ENCODE results near the gene SND1.
A peak's percentile ranks its signal among the peaks of the same experiment; 100 is the strongest.

SND1 gene

GRCh38 chr7:128110641-128111364 is 458.8 kb downstream of the SND1 start:
- Histone ChIP-seq H3K27me3 (ENCODE audit: insufficient read depth, low read depth, severe bottlenecking) (no peaks in the 10 kb centered on the region), H3K36me3 (no peaks in the 10 kb centered on the region), H3K4me3 (ENCODE audit: low read depth, low read length) (no peak overlapping the region), H3K9me3 (ENCODE audit: severe bottlenecking) (peaks cover 4% of the 10 kb centered on the region), H3K27ac (no peak overlapping the region)
- DNase-seq, result no peak
- no peak for TF ChIP-seq CTCF (IDR thresholded peaks at IDR 0.05; ENCODE audit: low read depth, low read length)

- Histone ChIP-seq H3K36me3 (no peaks in the 10 kb centered on the region), H3K27me3 (ENCODE audit: insufficient read depth, low read depth, severe bottlenecking) (no peaks in the 10 kb centered on the region), H3K27ac (no peak overlapping the region), H3K9me3 (ENCODE audit: severe bottlenecking) (peaks cover 4% of the 10 kb centered on the region), H3K4me3 (ENCODE audit: low read depth, low read length) (no peak overlapping the region)
- DNase-seq, result no peak
- no peak for TF ChIP-seq CTCF (IDR thresholded peaks at IDR 0.05; ENCODE audit: low read depth, low read length)
Observed at GRCh38 chr7:128112018-128112780, 460.2 kb downstream of the SND1 start.

- Histone ChIP-seq H3K27me3 (ENCODE audit: insufficient read depth, low read depth, severe bottlenecking) (no peaks in the 10 kb centered on the region), H3K9me3 (ENCODE audit: severe bottlenecking) (peaks cover 4% of the 10 kb centered on the region), H3K27ac (0 out of 2 replicates have a peak overlapping the region, but pooled peaks have one; percentile 9), H3K36me3 (no peaks in the 10 kb centered on the region), H3K4me3 (ENCODE audit: low read depth, low read length) (no peak overlapping the region)
- no peak for DNase-seq
- no peak for TF ChIP-seq CTCF (IDR thresholded peaks at IDR 0.05; ENCODE audit: low read depth, low read length)
Observed at GRCh38 chr7:128112781-128113221, 460.8 kb downstream of the SND1 start.

- no peak for TF ChIP-seq CTCF (IDR thresholded peaks at IDR 0.05; ENCODE audit: low read depth, low read length)
- H3K4me3 ChIP-seq (ENCODE audit: low read depth, low read length), result no peak overlapping the region
Observed at GRCh38 chr7:128113839-128114238, 461.8 kb downstream of the SND1 start.

GRCh38 chr7:128114806-128115205 is 462.8 kb downstream of the SND1 start:
- peaks cover 7% of the 10 kb centered on the region for H3K9me3 ChIP-seq (ENCODE audit: severe bottlenecking)
- H3K4me3 ChIP-seq (ENCODE audit: low read depth, low read length), result no peak overlapping the region
- no peak overlapping the region; the same call in 1 of the 2 replicates for H3K27ac ChIP-seq
- no peak for TF ChIP-seq CTCF (IDR thresholded peaks at IDR 0.05; ENCODE audit: low read depth, low read length)
- no peaks in the 10 kb centered on the region for H3K27me3 ChIP-seq (ENCODE audit: insufficient read depth, low read depth, severe bottlenecking)
- no peak for DNase-seq
- no peaks in the 10 kb centered on the region for H3K36me3 ChIP-seq

More at GRCh38 chr7:128113839-128114238, 461.8 kb downstream of the SND1 start:
- no peak overlapping the region for H3K27ac ChIP-seq
- no peaks in the 10 kb centered on the region for H3K27me3 ChIP-seq (ENCODE audit: insufficient read depth, low read depth, severe bottlenecking)
- no peaks in the 10 kb centered on the region for H3K36me3 ChIP-seq
- peaks cover 4% of the 10 kb centered on the region for H3K9me3 ChIP-seq (ENCODE audit: severe bottlenecking)
- no peak for DNase-seq
